HepG2 (cell line): ENCODE results near the gene KLHL30. TPM values are rescaled to one million over a fixed set of nuclear protein-coding genes. Genes with fewer than 3 reads are reported as not detected.
A peak's percentile ranks its signal among the peaks of the same experiment; 100 is the strongest.

ENCODE experiments used
- BCLAF1 ChIP-seq: fragments of 450-650 bp; IDR thresholded peaks from 2 replicates; pipeline ENCODE4 v1.6.1; 2017; ENCODE audit warnings: mild to moderate bottlenecking
- GATA4 ChIP-seq: sonication (generic); IDR thresholded peaks from 2 replicates; pipeline ENCODE4 v1.6.1; 2016; ENCODE audit warnings: antibody characterized with exemption, low read depth, borderline replicate concordance
- LBX2 ChIP-seq: sonication (generic); formaldehyde crosslinking; IDR thresholded peaks from 2 replicates; pipeline ENCODE4 v1.5.0; 2020; ENCODE audit warnings: missing genetic modification reagents, mild to moderate bottlenecking, borderline replicate concordance
- NFRKB ChIP-seq: fragments of 450-650 bp; IDR thresholded peaks from 2 replicates; pipeline ENCODE4 v1.6.1; 2017
- PHF8 ChIP-seq: sonication (generic); formaldehyde crosslinking; IDR thresholded peaks from 2 replicates; pipeline ENCODE4 v1.5.0; 2020; ENCODE audit warnings: missing genetic modification reagents
- PLSCR1 ChIP-seq: sonication (generic); formaldehyde crosslinking; IDR thresholded peaks from 2 replicates; pipeline ENCODE4 v1.5.0; 2020; ENCODE audit warnings: missing genetic modification reagents, mild to moderate bottlenecking, borderline replicate concordance
- REL ChIP-seq: sonication (generic); formaldehyde crosslinking; conservative IDR thresholded peaks from 2 replicates; pipeline ENCODE4 v1.8.0; 2022; ENCODE audit warnings: mild to moderate bottlenecking, missing genetic modification reagents, moderate library complexity
- RNF219 ChIP-seq: sonication (generic); formaldehyde crosslinking; IDR thresholded peaks from 2 replicates; pipeline ENCODE4 v1.5.0; 2020; ENCODE audit warnings: mild to moderate bottlenecking, missing genetic modification reagents
- SALL1 ChIP-seq: sonication (generic); formaldehyde crosslinking; IDR thresholded peaks from 2 replicates; pipeline ENCODE4 v1.8.0; 2022; ENCODE audit warnings: mild to moderate bottlenecking, missing genetic modification reagents
- TEF ChIP-seq: sonication (generic); formaldehyde crosslinking; IDR thresholded peaks from 2 replicates; pipeline ENCODE4 v1.5.0; 2020; ENCODE audit warnings: missing genetic modification reagents
- TFDP1 ChIP-seq: IDR thresholded peaks from 2 replicates; pipeline ENCODE4 v1.6.1; 2016; ENCODE audit warnings: missing compliant biosample characterization, missing genetic modification reagents, borderline replicate concordance
- ZFX ChIP-seq: sonication (generic); formaldehyde crosslinking; IDR thresholded peaks from 2 replicates; pipeline ENCODE4 v1.4.0; 2020; ENCODE audit warnings: mild to moderate bottlenecking, low read depth, missing genetic modification reagents, moderate library complexity
- ZNF280D ChIP-seq: sonication (generic); formaldehyde crosslinking; IDR thresholded peaks from 2 replicates; pipeline ENCODE4 v1.5.1; 2020; ENCODE audit warnings: mild to moderate bottlenecking, missing genetic modification reagents
- ZNF441 ChIP-seq: sonication (generic); formaldehyde crosslinking; IDR thresholded peaks from 2 replicates; pipeline ENCODE4 v1.7.0; 2021; ENCODE audit warnings: missing genetic modification reagents, borderline replicate concordance
- ZNF678 ChIP-seq: sonication (generic); formaldehyde crosslinking; IDR thresholded peaks from 2 replicates; pipeline ENCODE4 v1.4.0; 2020; ENCODE audit warnings: mild to moderate bottlenecking, missing genetic modification reagents
- polyA plus RNA-seq, 8 experiments: library from polyadenylated mRNA; depleted of rRNA in 3 of 8; stranded (reverse) in 7 of 8; unstranded in 1 of 8; fragments of >200 nt; fragmentation: Illumina TruSeq in 4 of 8; extraction: Trizol in 4 of 8; gene quantifications; 2 replicates each; pipeline versions ENCODE4 v1.2.1 to v1.2.3, GENCODE V29; 2011 to 2016; ENCODE audit warnings: low read depth in 4 of 8, missing spikeins in 1 of 8, mixed read lengths in 1 of 8; ENCODE audit not compliant: insufficient read depth in 1 of 8
- total RNA-seq, 5 experiments: library from RNA; depleted of rRNA; stranded (reverse); fragments of >200 nt; fragmentation: Illumina TruSeq; extraction: Trizol; gene quantifications; 2 replicates each; pipeline ENCODE4 v1.2.3, GENCODE V29; 2016; ENCODE audit warnings: low read depth in 1 of 5

KLHL30 gene
- total and polyA plus RNA-seq, 2 of the 13 experiments (the other 11 are each of a cell fraction or from before 2014, with no cell fraction given): 0.05 TPM; not detected in 1

- TF ChIP-seq ZNF280D (no peak), PHF8 (CRISPR knock-in tag) (peak; percentile 6; the same call in 1 of the 2 replicates), LBX2 (CRISPR knock-in tag) (no peak), ZFX (CRISPR knock-in tag) (0 out of 2 replicates have a peak, but pooled peaks have one; percentile 24), SALL1 (CRISPR knock-in tag) (peak; percentile 4; the same call in 1 of the 2 replicates), TFDP1 (peak; percentile 8; the same call in 1 of the 2 replicates), ZNF441 (CRISPR knock-in tag) (no peak), GATA4 (no peak), PLSCR1 (CRISPR knock-in tag) (no peak), RNF219 (no peak), ZNF678 (no peak), REL (CRISPR knock-in tag) (no peak), NFRKB (no peak), BCLAF1 (no peak), TEF (CRISPR knock-in tag) (no peak)
These were observed at the start of gene KLHL30 (continued) for GRCh38 chr2:238138331-238139195.
